ENCODE data around the gene MYO19.
A peak's percentile ranks its signal among the peaks of the same experiment; 100 is the strongest.
"Not testable (repeated sequence)": the region's sequence is repeated elsewhere in the genome, so short reads cannot be mapped to it uniquely, and the experiment has no call there.

Gene MYO19

DNA sequence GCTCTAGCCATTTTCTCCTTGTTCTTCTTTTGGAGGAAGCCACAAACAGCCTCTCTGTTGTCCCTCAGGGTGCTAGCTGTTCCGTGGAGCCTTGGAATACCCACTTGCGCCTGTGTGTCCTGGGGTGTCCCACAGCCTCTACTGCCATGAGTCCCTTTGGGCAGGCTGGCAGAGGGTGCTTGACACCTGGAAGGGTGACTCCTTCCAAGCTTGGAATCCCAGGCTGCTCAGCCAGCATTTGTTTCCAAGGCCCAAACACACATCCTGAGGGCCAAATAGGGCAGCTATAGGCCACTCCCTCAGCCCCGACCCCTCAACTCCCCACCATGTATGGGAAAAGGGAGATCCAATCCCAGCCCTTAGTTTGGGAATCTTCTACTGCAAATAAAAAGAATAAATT lies 33.3 kb downstream of the MYO19 start:
- no peak for DNase-seq

GRCh38 chr17:36500745-36501225 lies 33.9 kb downstream of the MYO19 start:
- no peak for DNase-seq

- DNase-seq, result no peak
Measured at GRCh38 chr17:36498560-36499300, 35.9 kb downstream of the MYO19 start.

GRCh38 chr17:36498155-36498554 lies 36.5 kb downstream of the MYO19 start:
- DNase-seq, result no peak

GRCh38 chr17:36496018-36496789 lies 38.5 kb downstream of the MYO19 start:
- peak in 9 of 14 donors; percentile 6 to 53 (median 27) for DNase-seq

DNA sequence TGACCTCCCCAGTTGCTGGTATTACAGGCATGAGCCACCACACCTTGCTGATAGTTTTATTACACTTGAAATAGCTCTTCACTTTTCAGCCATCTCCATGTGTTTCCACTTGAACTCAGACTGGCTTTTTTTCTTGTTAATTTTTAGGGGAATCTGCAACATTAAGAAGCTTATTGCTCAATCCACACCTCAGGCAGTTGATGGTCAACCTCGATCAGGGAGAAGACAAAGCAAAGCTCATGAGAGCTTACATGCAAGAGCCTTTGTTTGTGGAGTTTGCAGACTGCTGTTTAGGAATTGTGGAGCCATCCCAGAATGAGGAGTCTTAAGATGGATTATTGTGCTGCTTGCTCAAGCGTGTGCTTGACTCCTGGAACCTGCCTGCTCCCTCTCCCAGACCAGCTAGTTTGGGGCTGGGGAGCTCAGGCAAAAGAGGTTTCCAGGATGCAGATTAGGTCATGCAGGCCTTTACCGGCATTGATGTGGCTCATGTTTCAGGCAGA lies 39.5 kb downstream of the MYO19 start:
- no peak for DNase-seq

- no peak for DNase-seq
Measured at GRCh38 chr17:36494674-36495073, 40.0 kb downstream of the MYO19 start.

GRCh38 chr17:36493956-36494355 lies 40.7 kb downstream of the MYO19 start:
- DNase-seq, result no peak

DNA sequence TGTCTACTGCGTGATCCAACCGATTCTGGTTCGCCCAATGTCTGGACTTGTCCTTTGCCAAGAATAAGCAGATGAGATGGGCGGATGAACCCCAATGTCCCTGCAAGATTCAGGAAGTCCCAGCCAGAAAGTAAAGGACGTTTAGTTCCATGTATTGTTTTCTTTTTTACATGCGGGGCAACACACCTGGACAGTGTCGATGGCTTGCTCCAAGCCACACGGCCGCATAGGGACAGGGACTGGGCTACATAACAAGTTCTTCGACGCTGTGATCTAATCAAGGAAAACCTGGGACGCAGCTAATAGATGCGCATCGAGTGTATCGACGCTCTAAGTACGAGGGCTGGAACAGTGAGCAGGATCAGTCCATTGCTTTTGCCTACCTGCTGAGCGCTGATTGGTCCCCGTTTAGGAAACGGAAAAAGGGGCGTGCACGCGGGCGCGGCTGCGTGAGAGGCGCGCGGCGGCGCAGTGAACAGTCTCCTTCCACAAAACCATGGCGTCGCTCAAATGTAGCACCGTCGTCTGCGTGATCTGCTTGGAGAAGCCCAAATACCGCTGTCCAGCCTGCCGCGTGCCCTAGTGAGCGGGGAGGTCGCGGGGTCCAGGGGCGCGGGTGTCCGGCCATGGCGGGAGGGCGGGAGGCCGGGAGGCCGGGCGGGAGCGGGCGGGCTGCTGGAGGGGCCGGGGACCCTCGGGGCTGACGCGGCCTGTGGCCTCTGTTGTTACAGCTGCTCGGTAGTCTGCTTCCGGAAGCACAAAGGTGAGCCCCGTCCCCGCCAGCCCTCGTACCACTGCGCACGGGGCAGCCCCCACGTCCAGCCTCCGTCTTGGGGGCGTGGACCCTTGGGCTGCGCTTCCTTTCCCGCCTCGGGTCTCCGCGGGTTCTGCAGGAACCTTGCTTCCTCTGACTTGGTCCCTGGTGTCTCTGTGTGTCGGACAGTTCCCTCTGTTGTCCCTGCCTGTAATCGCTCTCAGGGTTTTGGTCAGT lies 48.2 kb downstream of the MYO19 start, which contains the start of gene ZNHIT3:
Gene ZNHIT3, plus strand, starts transcription at position 478 of the 991 bp plus-strand sequence. Its CDS starts 19 bp downstream, at position 497.
- DNase-seq, result peak in 13 of 14 donors; percentile 21 to 93 (median 80)

GRCh38 chr17:36485805-36486203 lies 48.9 kb downstream of the MYO19 start:
- DNase-seq, result no peak

DNA sequence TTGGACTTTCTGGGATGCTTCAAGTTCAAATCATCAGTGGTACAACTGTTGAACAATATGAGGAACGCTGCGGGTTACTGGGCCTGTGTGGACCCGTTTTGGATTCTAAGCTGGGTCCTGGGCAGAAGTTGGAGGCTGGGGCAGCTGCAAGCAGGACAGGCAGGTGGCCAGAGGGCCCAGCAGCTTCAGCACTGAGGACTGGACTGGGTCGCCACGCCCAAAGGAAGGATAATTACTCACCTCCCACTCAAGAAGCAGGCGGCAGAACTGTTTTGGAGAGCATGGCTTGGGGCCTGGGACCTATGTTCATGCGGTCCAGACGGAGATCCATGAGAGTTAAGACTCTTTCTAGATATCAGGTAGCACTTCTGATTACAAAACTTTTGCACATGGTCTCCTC lies 49.6 kb downstream of the MYO19 start:
- DNase-seq, result no peak

DNA sequence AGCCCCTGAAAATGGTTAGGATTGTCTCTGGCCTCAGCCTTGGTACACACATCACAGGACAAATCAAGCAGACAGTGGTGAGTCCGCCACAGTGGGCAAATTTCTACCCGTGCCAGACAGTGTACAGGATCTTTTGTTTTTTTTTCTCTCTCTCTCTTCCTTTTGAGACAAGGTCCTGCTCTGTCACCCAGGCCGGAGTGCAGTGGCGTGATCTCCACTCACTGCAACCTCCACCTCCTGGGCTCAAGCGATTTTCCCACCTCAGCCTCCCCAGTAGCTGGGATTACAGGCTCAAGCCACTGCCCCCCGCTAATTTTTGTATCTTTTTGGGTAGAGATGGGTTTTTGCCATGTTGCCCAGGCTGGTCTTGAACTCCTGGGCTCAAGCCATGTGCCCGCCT lies 50.6 kb downstream of the MYO19 start:
- DNase-seq, result not testable (repeated sequence)

GRCh38 chr17:36482611-36483504 lies 51.8 kb downstream of the MYO19 start:
- peak in 13 of 14 donors; percentile 29 to 89 (median 73) for DNase-seq

DNA sequence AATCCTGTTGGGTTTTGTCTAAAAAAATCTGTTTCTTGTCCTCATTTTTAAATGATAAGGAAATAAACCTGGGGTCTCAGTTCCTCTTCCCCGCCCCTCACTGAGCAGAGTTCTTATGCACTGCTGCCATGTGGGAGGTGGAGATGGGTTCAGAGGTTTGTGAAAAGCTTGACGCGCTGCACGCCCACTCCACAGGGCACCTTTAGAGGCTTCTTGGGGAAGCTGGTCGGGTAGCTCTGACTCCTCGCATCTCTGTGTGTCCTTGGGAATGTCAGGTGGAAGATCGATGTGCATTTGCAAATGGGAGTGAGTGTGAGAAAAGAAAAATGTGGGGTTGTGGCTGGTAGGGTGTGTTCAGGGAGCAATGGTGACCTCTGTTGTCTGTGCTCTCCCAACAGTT lies 52.8 kb downstream of the MYO19 start:
- no peak for DNase-seq

- peak in 11 of 14 donors; percentile 4 to 100 (median 47) for DNase-seq
Measured at GRCh38 chr17:36475346-36475970, 59.2 kb downstream of the MYO19 start.

DNA sequence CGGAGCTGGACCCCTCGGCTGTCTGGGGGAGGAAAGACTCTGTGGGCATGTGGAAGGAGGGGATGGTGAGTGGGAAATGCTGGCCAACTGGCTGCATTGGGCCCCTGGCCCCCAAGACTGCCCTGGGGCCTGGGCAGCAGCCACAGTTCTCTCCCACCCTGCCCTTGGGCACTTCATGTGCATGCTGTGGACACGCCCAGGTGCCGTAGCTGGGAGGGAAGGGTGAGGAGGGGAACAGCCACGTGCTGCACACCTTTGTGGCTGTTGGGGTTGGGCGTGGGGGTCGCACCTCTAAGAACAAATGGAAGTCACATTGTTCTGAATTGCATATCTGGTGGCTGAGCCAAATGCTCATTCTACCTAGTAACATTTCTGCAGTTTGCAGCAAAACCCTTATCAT lies 60.1 kb downstream of the MYO19 start:
- DNase-seq, result no peak

- no peak for DNase-seq
Measured at GRCh38 chr17:36470499-36470898, 64.2 kb downstream of the MYO19 start.

- no peak for DNase-seq
Measured at GRCh38 chr17:36469733-36470132, 64.9 kb downstream of the MYO19 start.

GRCh38 chr17:36468903-36469635 lies 65.6 kb downstream of the MYO19 start:
- DNase-seq, result peak in 1 of 14 donors; percentile 53

- no peak for DNase-seq
Measured at GRCh38 chr17:36464765-36465088, 69.9 kb downstream of the MYO19 start.
